NCI-H1694 treated with DMSO at 0.1 percent for 48 hours (cell line): ENCODE results near the gene IMMT.
A peak's percentile ranks its signal among the peaks of the same experiment; 100 is the strongest.

Experiments used
- DNase-seq: peaks from one replicate; lab custom pipeline; 2025; lab: John Stamatoyannopoulos, UW

The IMMT gene

DNA sequence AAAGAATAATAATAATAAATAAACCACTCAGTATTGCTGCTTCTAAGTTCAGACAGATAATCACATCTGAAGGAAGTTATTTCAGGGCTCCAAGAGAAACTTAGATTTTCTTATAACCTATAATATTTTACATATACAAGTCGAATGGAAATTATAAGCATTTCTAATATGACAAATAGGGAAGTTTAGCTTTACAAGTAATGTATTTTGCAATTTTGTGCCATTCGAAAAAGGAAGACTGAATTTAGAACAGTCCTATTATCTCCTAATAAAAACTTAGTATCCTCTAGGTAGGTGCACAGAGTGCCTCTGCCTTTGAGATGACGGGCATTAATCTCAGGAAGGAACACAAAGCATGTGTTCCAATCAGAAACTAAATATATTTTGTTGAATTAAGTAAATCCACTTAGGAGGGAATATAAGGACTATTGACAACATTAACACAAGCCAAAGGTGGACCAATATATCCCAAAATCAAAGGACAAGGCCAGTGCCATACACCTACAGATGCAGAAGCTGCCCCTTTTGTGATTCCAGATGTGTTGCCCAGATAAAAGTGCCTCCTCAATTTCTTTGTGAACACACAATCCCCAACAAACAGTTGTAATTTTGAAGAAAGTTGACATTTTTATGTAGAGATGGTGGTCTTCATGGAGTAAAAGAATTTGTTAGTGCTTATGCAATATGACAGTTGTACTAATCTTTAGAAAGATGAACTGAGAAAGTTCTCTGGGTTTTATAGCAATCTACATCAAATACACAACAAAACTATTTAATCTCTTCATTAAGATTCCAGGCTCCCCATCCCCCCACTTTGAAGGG is 52.6 kb downstream of the IMMT start:
- DNase-seq: no peak

- no peak for DNase-seq
These were observed 54.3 kb downstream of the IMMT start for GRCh38 chr2:86140969-86141392.

- DNase-seq: no peak
These were observed 55.3 kb downstream of the IMMT start for GRCh38 chr2:86139981-86140380.

GRCh38 chr2:86138736-86139625 is 56.3 kb downstream of the IMMT start:
- DNase-seq: no peak

- DNase-seq: no peak
These were observed 59.1 kb downstream of the IMMT start for GRCh38 chr2:86136141-86136540.

- no peak for DNase-seq
These were observed 59.6 kb downstream of the IMMT start for GRCh38 chr2:86135653-86136052.

DNA sequence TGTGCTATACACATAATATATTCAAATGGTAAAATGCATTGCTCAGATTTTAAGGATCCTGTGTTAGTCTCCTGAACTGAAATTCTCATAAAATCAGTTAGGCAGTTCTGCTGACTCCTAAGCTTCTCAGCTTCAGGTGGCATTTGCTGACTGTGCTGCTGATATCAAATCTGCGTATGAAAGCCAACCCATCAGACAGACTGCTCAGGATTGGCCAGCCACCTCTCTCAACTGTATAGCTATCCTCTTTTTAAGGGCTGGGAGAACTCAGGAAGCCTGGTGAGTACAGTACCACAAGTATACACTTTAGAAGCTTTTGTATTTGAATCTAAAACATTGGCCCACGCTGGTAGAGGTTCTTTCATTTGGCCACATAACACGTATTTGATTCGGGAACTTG is 60.6 kb downstream of the IMMT start:
- no peak for DNase-seq

GRCh38 chr2:86124683-86125082 is 70.6 kb downstream of the IMMT start:
- DNase-seq: no peak

DNA sequence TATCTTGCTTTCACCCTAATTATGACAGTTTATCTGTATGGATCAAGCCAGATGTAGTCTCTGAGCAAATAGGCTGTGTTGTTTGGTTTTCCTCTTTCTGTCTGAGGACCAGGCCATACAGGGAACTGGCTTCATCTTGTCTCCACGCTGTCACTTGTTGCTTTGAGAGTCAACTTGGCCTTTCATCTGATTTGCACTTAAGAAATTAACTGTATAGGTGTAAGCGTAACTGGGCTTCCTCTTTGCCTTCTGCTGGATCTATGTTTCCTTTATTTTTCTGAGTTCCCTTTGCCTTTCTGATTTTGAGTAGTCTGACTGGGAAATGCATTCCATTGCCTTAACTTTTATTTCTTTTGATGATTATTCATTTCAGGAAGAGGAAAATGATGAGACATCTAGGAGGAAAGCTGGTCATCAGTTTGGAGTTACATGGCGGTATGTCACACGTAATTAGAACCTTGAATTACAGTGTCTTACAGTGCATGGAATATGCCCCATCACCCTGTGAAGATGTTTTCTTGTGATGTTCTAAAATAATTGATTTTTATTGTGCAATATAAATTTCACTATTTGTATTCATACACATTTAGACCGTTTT is 71.8 kb downstream of the IMMT start:
- no peak for DNase-seq

- no peak for DNase-seq
These were observed 77.1 kb downstream of the IMMT start for GRCh38 chr2:86118130-86118529.

GRCh38 chr2:86107031-86107430 is 88.2 kb downstream of the IMMT start:
- no peak for DNase-seq

DNA sequence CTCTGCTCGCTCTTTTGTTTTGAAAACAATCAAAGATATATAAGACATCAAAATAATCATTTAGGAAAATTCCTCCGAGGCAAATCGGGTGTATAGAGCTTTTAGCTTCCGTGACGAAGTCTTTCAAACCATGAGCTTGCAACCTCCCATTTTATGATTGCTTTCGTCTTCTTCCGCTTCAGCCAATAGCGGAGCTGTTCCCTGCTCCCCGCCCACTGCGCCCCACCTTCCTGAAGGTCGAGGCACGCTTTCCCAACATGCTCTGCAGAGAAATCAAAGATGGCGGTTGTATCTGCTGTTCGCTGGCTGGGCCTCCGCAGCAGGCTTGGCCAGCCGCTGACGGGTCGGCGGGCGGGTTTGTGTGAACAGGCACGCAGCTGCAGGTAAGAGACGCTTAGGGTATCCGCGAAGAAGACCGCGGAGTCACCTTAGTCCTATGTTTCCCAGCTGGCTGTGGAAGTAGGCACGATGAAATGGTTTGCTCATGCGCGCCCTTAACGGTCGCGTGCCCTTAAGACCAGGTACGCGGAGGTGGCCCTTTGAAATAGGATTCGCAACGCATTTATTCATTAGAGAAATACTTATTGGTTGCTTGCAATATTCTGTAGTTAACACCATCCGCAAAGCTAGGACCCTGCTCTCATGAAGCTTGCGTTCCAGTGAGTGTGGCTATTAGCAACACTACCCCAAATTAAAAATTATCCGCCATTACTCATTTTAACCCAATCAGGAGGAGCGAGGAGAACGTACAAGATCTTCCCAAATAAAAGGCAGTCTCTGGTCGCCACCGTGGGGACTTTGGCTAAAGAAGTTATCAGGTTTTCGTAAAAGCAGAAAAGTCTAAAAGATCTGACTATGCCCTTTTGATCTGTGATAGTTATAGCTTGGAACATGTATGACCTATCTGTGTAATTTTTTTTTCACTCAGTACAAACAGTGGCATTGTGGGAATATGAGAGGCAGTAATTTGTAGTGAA is 89.0 kb downstream of the IMMT start, which contains the start of gene PTCD3:
TSS of gene PTCD3 (plus strand) at position 267 of the 977 bp plus-strand sequence. CDS start at position 280, 13 bp downstream.
- peak; percentile 98 for DNase-seq

DNA sequence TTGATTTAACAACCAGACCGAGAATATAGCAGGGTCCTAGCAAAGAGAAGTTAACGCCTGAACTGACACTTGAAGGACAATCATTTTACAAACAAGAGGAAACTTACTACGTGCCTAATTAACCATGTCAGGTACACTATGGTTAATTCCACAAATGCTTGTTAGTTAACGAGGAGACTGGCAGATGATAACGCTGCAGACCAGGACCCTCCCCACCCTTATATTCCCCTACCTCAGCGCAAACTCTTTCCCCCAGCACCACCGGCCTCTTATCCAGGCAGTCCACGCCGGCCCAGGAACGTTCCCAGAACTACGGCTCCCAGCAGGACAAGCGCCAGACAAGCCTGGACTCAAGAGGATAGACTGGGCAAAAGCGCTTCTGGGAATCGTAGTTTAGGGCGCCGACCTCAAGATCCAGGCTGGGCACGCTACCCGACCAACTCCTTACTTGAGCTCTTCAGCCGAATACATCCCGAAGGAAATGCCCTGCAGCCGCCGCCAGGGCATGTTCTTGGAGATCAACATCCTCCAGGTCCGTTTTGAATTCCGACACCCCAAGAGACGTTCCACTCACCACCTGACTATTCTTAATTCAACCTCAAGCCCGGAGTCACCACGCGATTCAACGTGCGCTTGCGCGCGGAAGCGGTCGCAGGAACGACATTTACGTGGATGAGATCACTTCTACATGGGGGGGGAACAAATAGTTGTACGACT is 89.9 kb downstream of the IMMT start, which contains the start of gene POLR1A:
TSS of gene POLR1A (minus strand) at position 635 of the 717 bp plus-strand sequence. CDS start at position 525, 110 bp downstream.
- DNase-seq: peak; percentile 98

DNA sequence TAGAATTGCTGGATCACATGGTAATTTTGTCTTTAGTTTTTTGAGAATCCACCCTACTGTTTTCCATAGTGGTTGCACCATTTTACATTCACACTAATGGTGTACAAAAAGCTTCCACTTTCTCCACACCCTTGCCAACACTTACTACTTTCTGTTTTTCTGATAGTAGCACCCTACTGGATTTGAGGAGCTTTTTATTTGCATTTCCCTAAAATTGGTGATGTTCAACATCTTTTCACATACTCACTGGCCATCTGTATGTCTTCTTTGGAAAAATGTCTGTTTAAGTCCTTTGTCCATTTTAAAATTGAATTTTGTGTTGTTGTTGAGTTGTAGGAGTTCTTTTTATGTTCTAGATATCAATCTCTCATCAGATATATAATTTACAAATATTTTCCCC is 93.1 kb downstream of the IMMT start:
- DNase-seq: no peak

GRCh38 chr2:86097913-86098312 is 97.3 kb downstream of the IMMT start:
- no peak for DNase-seq

GRCh38 chr2:86097114-86097896 is 98.0 kb downstream of the IMMT start:
- DNase-seq: no peak

GRCh38 chr2:86094229-86094628 is 101.0 kb downstream of the IMMT start:
- DNase-seq: no peak
